GM21515 (cell line): ENCODE data around the gene NADSYN1.

Experiments
- ATAC-seq: cut with Tn5 transposase; IDR thresholded peaks from one replicate; pipeline ENCODE4 v1.9.1; 2021; ENCODE audit not compliant: unreplicated experiment

The NADSYN1 gene

DNA sequence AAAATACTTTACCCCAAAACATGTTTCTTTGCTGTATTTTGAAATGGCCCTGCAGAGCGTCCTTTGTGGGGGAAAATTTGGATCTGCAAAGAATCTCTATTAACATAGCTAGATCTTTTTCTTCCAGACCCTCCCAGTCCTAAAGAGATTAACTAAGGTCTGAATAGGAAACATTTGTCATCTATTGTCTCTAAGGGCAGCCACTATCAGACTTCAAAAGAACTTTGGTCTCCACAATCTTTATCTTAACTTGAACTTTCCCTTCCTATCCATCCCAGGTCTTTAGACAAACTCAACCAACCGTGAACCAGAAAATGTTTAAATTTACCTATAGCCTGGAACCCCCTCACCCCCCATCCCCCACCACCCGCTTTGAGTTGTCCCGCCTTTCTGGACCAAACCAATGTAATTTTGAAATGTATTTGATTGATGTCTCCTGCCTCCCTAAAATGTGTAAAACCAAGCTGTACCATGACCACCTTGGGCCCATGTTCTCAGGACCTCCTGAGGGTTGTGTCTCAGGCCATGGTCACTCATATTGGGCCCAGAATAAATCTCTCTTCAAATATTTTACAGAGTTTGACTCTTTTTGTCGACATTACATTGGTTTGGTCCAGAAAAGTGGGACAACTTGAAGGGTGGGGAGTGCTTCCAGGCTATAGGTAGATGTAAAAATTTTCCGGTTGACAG, 91.7 kb downstream of the NADSYN1 start:
- no peak for ATAC-seq

DNA sequence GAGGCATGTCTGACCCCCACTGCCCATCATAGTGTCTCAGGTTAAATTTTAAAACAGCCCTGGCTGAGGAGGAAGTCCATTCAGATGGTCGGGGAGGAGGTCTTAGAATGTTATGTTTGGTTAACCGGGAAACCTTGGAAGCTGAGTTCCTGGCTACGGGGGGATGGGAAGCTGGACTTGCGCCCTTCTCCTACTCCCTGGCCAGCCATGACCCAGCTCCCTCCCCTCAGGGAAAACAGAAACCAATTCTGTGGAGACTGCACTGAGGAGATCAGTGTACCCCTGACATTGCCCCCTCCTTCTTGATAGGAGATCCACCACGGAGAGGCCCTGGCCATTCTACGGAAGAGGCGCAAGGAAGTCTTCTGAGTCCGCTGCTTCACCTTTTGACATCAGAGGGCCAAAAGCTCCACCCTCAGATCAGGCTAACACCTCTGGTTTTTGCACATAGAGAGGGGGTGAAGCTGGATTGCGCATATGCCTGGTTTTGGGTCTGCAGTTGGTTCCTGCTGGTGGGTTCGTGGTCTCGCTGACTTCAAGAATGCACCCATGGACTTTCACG, 92.5 kb downstream of the NADSYN1 start:
- no peak for ATAC-seq

DNA sequence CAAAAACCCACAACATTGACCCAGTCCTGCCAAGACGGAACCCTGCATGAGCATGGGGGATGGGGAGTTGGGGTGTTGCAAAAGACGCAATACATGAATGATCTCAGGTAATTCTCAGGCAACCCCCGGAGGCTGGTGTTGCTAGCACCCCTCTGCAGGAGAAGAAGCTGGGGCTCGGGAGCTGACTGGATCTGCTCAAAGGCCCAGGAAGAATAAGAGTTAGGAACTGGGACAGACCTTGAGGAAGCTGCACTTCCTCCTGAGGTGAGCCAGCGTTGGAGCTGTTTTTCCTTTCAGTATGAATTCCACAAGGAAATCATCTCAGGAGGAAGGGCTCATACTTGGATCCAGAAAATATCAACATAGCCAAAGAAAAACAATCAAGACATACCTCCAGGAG, 95.1 kb downstream of the NADSYN1 start, which contains the start of gene KRTAP5-9:
KRTAP5-9 (plus strand) TSS at position 301 of the 400 bp plus-strand sequence. CDS start 238 bp downstream, outside the sequence.
- no peak for ATAC-seq

DNA sequence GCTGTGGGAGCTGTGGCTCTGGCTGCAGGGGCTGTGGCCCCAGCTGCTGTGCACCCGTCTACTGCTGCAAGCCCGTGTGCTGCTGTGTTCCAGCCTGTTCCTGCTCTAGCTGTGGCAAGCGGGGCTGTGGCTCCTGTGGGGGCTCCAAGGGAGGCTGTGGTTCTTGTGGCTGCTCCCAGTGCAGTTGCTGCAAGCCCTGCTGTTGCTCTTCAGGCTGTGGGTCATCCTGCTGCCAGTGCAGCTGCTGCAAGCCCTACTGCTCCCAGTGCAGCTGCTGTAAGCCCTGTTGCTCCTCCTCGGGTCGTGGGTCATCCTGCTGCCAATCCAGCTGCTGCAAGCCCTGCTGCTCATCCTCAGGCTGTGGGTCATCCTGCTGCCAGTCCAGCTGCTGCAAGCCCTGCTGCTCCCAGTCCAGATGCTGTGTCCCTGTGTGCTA, 95.7 kb downstream of the NADSYN1 start:
- ATAC-seq, result no peak
